ENCODE results near the gene PRKN. TPM values are rescaled to one million over a fixed set of nuclear protein-coding genes. Genes with fewer than 3 reads are reported as not detected.

Gene PRKN
- total and polyA plus RNA-seq, 9 donors, result 3.0 to 15.0 (median 9.2) TPM

- H3K27me3 ChIP-seq, result no peaks in the 10 kb centered on the region
- H3K9me3 ChIP-seq, result no peaks in the 10 kb centered on the region
- intact Hi-C loops (cut with DNase I), result no loop called here
- no peak overlapping the region for H3K4me3 ChIP-seq
- DNase-seq, result no peak
- no peak overlapping the region for H3K27ac ChIP-seq
- H3K36me3 ChIP-seq, result no peaks in the 10 kb centered on the region
- no peaks in the 10 kb centered on the region for H3K4me1 ChIP-seq (ENCODE audit: insufficient read depth)
- no peak for TF ChIP-seq EP300 (IDR thresholded peaks at IDR 0.05)
- TF ChIP-seq POLR2A (IDR thresholded peaks at IDR 0.05), result no peak
- no peak for TF ChIP-seq CTCF (IDR thresholded peaks at IDR 0.05)
- 85 to 96% (median 92%) methylated on average over 7 of the region's 7 CpGs for WGBS, 3 donors
Observed at GRCh38 chr6:161677188-161677587, 1050.4 kb downstream of the PRKN start.

GRCh38 chr6:161676586-161676985 is 1051.0 kb downstream of the PRKN start:
- no peak for DNase-seq
- no peak for TF ChIP-seq POLR2A (IDR thresholded peaks at IDR 0.05)
- TF ChIP-seq CTCF (IDR thresholded peaks at IDR 0.05), result no peak
- TF ChIP-seq EP300 (IDR thresholded peaks at IDR 0.05), result no peak
- no peaks in the 10 kb centered on the region for H3K9me3 ChIP-seq
- no peaks in the 10 kb centered on the region for H3K4me1 ChIP-seq (ENCODE audit: insufficient read depth)
- no peak overlapping the region for H3K4me3 ChIP-seq
- whole genome bisulfite sequencing, 3 donors, result 96 to 97% (median 96%) methylated on average over 3 of the region's 3 CpGs
- intact Hi-C loops (cut with DNase I), result no loop called here
- no peaks in the 10 kb centered on the region for H3K27me3 ChIP-seq
- H3K27ac ChIP-seq, result no peak overlapping the region
- no peaks in the 10 kb centered on the region for H3K36me3 ChIP-seq

GRCh38 chr6:161674930-161675682 is 1052.5 kb downstream of the PRKN start:
- Histone ChIP-seq H3K9me3 (no peaks in the 10 kb centered on the region), H3K36me3 (no peaks in the 10 kb centered on the region), H3K27me3 (no peaks in the 10 kb centered on the region), H3K4me3 (no peak overlapping the region), H3K4me1 (ENCODE audit: insufficient read depth) (no peaks in the 10 kb centered on the region), H3K27ac (no peak overlapping the region)
- TF ChIP-seq EP300 (IDR thresholded peaks at IDR 0.05), result no peak
- TF ChIP-seq POLR2A (IDR thresholded peaks at IDR 0.05), result no peak
- TF ChIP-seq CTCF (IDR thresholded peaks at IDR 0.05), result no peak
- 82 to 95% (median 93%) methylated on average over 10 of the region's 10 CpGs for WGBS, 3 donors
- DNase-seq, result no peak
- intact Hi-C loops (cut with DNase I), result no loop called here

- no peak for DNase-seq
- no peaks in the 10 kb centered on the region for H3K36me3 ChIP-seq
- H3K27me3 ChIP-seq, result no peaks in the 10 kb centered on the region
- no peaks in the 10 kb centered on the region for H3K9me3 ChIP-seq
- intact Hi-C loops (cut with DNase I), result no loop called here
- no peak overlapping the region for H3K27ac ChIP-seq
- H3K4me3 ChIP-seq, result no peak overlapping the region
- H3K4me1 ChIP-seq (ENCODE audit: insufficient read depth), result no peaks in the 10 kb centered on the region
- 87 to 91% (median 91%) methylated on average over 6 of the region's 6 CpGs for WGBS, 3 donors
- no peak for TF ChIP-seq POLR2A (IDR thresholded peaks at IDR 0.05)
- no peak for TF ChIP-seq EP300 (IDR thresholded peaks at IDR 0.05)
- TF ChIP-seq CTCF (IDR thresholded peaks at IDR 0.05), result no peak
Observed at GRCh38 chr6:161673026-161673425, 1054.5 kb downstream of the PRKN start.
